ENCODE results near the gene ADAMTS9. TPM values are rescaled to one million over a fixed set of nuclear protein-coding genes. Genes with fewer than 3 reads are reported as not detected.

Gene ADAMTS9
- total RNA-seq, 1 experiment from 2014 or later = 0.46 TPM

- Mint-ChIP-seq H3K36me3 (ENCODE audit: insufficient read depth in 1 of 3, low read depth in 3 of 3) (no peaks in the 10 kb centered on the region), H3K4me3 (peak overlapping the region; percentile 0 to 34; a peak in 4 of 5 replicates), H3K4me1 (peaks cover 41 to 58% of the 10 kb centered on the region in 2 experiments), H3K9me3 (no peaks in the 10 kb centered on the region; a peak in 1 of 5 replicates), H3K27ac (peak overlapping the region in 1 of 3 experiments; percentile 44; a peak in 2 of 7 replicates), H3K27me3 (ENCODE audit: low read depth) (peaks cover 71% of the 10 kb centered on the region)
- no peak overlapping the region for H2AK5ac ChIP-seq (ENCODE audit: insufficient read length, low read length)
- H3K23me2 ChIP-seq (ENCODE audit: insufficient read length, low read depth, low read length, poor library complexity, severe bottlenecking) = no peaks in the 10 kb centered on the region
- no peak overlapping the region for H4K8ac ChIP-seq (replicated peaks; ENCODE audit: insufficient read length, low read depth, low read length)
- H4K91ac ChIP-seq (ENCODE audit: insufficient read length, low read depth, low read length) = no peak overlapping the region
- H2AFZ ChIP-seq (ENCODE audit: low read length) = no peak overlapping the region
- peak overlapping the region; percentile 28 for H3K4me2 ChIP-seq (ENCODE audit: insufficient read depth, insufficient read length, low read length)
- DNase-seq = no peak
- no peak overlapping the region for H3K23ac ChIP-seq (ENCODE audit: insufficient read length, low read depth, low read length)
- peaks cover 15% of the 10 kb centered on the region for H3K4me1 ChIP-seq (ENCODE audit: insufficient read depth, low read length)
- no CpG with 5 or more reads among the region's 2 CpGs for WGBS (ENCODE audit: extremely low coverage, insufficient read length, low lambda C conversion rate)
- no peak overlapping the region for H2BK120ac ChIP-seq (ENCODE audit: low read depth, low read length, poor library complexity, severe bottlenecking)
- H3K79me1 ChIP-seq (ENCODE audit: insufficient read depth, low read depth, low read length, poor library complexity, severe bottlenecking) = no peaks in the 10 kb centered on the region
- H3K9ac ChIP-seq (ENCODE audit: extremely low read depth, insufficient read length, low read length) = no peak overlapping the region
- no peak overlapping the region for H3K27ac ChIP-seq (ENCODE audit: insufficient read length, low read depth, low read length)
- no peaks in the 10 kb centered on the region for H3K9me3 ChIP-seq (ENCODE audit: control insufficient read depth, low read depth, low read length)
- H3K14ac ChIP-seq (ENCODE audit: insufficient read depth, low read length) = no peak overlapping the region
- H2BK5ac ChIP-seq (ENCODE audit: insufficient read length, low read length) = no peak overlapping the region
- no peak overlapping the region for H2BK20ac ChIP-seq (ENCODE audit: low read depth, low read length, poor library complexity, severe bottlenecking)
- no peaks in the 10 kb centered on the region for H3K79me2 ChIP-seq (ENCODE audit: insufficient read depth, low read length)
- no peak overlapping the region for H3T11ph ChIP-seq (ENCODE audit: low read length)
- peaks cover 19% of the 10 kb centered on the region; the same call in 1 of the 2 replicates for H3K27me3 ChIP-seq (ENCODE audit: insufficient read depth, low read length)
- H3K18ac ChIP-seq (ENCODE audit: insufficient read length, low read depth, low read length) = no peak overlapping the region
- no peak overlapping the region for H2BK15ac ChIP-seq (ENCODE audit: low read depth, low read length)
- H3K56ac ChIP-seq (ENCODE audit: insufficient read length, low read depth, low read length) = no peak overlapping the region
- no peak for TF ChIP-seq CTCF (conservative IDR thresholded peaks at IDR 0.05)
- no peak overlapping the region for H2BK12ac ChIP-seq (ENCODE audit: insufficient read length, low read depth, low read length)
- no peaks in the 10 kb centered on the region for H4K20me1 ChIP-seq (ENCODE audit: control insufficient read depth, insufficient read depth, insufficient read length)
- no peak overlapping the region for H4K5ac ChIP-seq (ENCODE audit: insufficient read length, low read depth, low read length)
- no peak overlapping the region for H3K4ac ChIP-seq (ENCODE audit: low read depth, low read length)
Observed at GRCh38 chr3:64677961-64678716, 9.7 kb downstream of the ADAMTS9 start.
